H1 (cell line): ENCODE measurements around the gene CACNG1. TPM values are rescaled to one million over a fixed set of nuclear protein-coding genes. Genes with fewer than 3 reads are reported as not detected.

ENCODE experiments used
- CTCF ChIA-PET: fragments of 300-600 bp; sonication (Branson Sonifier 250); formaldehyde crosslinking; loops from one replicate; lab custom pipeline; 2021; ENCODE audit not compliant: partially characterized antibody; lab: Charles Lee
- POLR2A ChIA-PET: fragments of 300-600 bp; sonication (Branson Sonifier 250); formaldehyde crosslinking; loops from one replicate; lab custom pipeline; 2021; ENCODE audit warnings: inconsistent platforms; ENCODE audit not compliant: partially characterized antibody; lab: Charles Lee
- DNase-seq, 2 experiments: peaks; one replicate each; pipeline versions ENCODE4 v3.0.0 to v3.0.0-alpha.2; 2010 to 2022; ENCODE audit warnings: low spot score in 2 of 2, low read depth in 1 of 2, mixed read lengths in 1 of 2
- FAIRE-seq: peaks from 2 replicates; lab custom pipeline; 2011; peaks lifted over from hg19 to GRCh38; lab: Jason Lieb, UNC
- H2AFZ ChIP-seq: 2 replicates; pipeline ENCODE4 v1.8.1; 2012; ENCODE audit warnings: low read length, inconsistent platforms
- H2AK5ac ChIP-seq: 2 replicates; pipeline ENCODE4 v1.6.1; 2013; ENCODE audit warnings: low read depth, low read length
- H2BK120ac ChIP-seq: replicated peaks from 2 replicates; pipeline ENCODE3; 2013; ENCODE audit warnings: low read depth, low read length, inconsistent platforms
- H2BK12ac ChIP-seq: 2 replicates; pipeline ENCODE4 v1.6.1; 2013; ENCODE audit warnings: low read depth, low read length
- H2BK15ac ChIP-seq: 2 replicates; pipeline ENCODE4 v1.6.1; 2013; ENCODE audit warnings: low read length
- H2BK20ac ChIP-seq: 2 replicates; pipeline ENCODE4 v1.6.1; 2013; ENCODE audit warnings: low read length
- H2BK5ac ChIP-seq: 2 replicates; pipeline ENCODE4 v1.6.1; 2013; ENCODE audit warnings: low read depth, low read length
- H3K14ac ChIP-seq: 2 replicates; pipeline ENCODE4 v1.6.1; 2013; ENCODE audit warnings: inconsistent platforms; ENCODE audit not compliant: insufficient read length
- H3K18ac ChIP-seq: 2 replicates; pipeline ENCODE4 v1.6.1; 2013; ENCODE audit warnings: low read length; ENCODE audit errors: extremely low read depth
- H3K23ac ChIP-seq: 2 replicates; pipeline ENCODE4 v1.6.1; 2013; ENCODE audit warnings: inconsistent platforms; ENCODE audit not compliant: insufficient read length
- H3K23me2 ChIP-seq: 2 replicates; pipeline ENCODE4 v1.6.1; 2013; ENCODE audit warnings: low read depth, low read length
- H3K27ac ChIP-seq: 2 replicates; pipeline ENCODE4 v1.6.1; 2011; ENCODE audit warnings: low read depth, low read length, inconsistent platforms
- H3K27me3 ChIP-seq, 4 experiments: replicated peaks in 1 of 4; 1 replicate in 1 of 4; 2 replicates in 3 of 4; pipeline versions ENCODE4 v1.6.1 to v1.8.1; 2011 to 2013; ENCODE audit warnings: low read length in 3 of 4, mild to moderate bottlenecking in 3 of 4, inconsistent platforms in 2 of 4, mixed read lengths in 2 of 4, moderate library complexity in 1 of 4; ENCODE audit not compliant: control insufficient read depth in 3 of 4, insufficient read depth in 3 of 4; ENCODE audit errors: extremely low read depth in 1 of 4
- H3K36me3 ChIP-seq, 4 experiments: 2 replicates each; pipeline versions ENCODE4 v1.6.1 to v1.8.1; 2011 to 2013; ENCODE audit warnings: mild to moderate bottlenecking in 4 of 4, low read length in 3 of 4, moderate library complexity in 2 of 4, control low read depth in 1 of 4, inconsistent platforms in 1 of 4; ENCODE audit not compliant: insufficient read depth in 4 of 4, control insufficient read depth in 2 of 4
- H3K4ac ChIP-seq: replicated peaks from 2 replicates; pipeline ENCODE3; 2013; ENCODE audit warnings: low read length, low read depth, mixed read lengths, inconsistent platforms; ENCODE audit not compliant: insufficient read length
- H3K4me1 ChIP-seq, 4 experiments: replicated peaks in 1 of 4; 1 replicate in 1 of 4; 2 replicates in 3 of 4; pipeline versions ENCODE4 v1.6.1 to v1.8.1; 2011 to 2013; ENCODE audit warnings: low read length in 3 of 4, inconsistent platforms in 2 of 4, mixed read lengths in 1 of 4; ENCODE audit not compliant: insufficient read depth in 4 of 4, control insufficient read depth in 3 of 4
- H3K4me2 ChIP-seq, 2 experiments: 2 replicates each; pipeline versions ENCODE4 v1.6.1 to v1.8.1; 2011 to 2013; ENCODE audit warnings: low read depth in 2 of 2, low read length in 2 of 2, control low read depth in 1 of 2, inconsistent platforms in 1 of 2, mild to moderate bottlenecking in 1 of 2; ENCODE audit not compliant: insufficient read depth in 1 of 2
- H3K4me3 ChIP-seq, 4 experiments: fragments of 200-600, 300-600 bp in 1 of 4; sonication (generic), shearing (Covaris generic), sonication (Bioruptor Twin) in 1 of 4; 2 replicates each; pipeline versions ENCODE4 v1.5.1 to v1.8.1; 2011 to 2016; ENCODE audit warnings: low read length in 4 of 4, low read depth in 3 of 4, control low read depth in 2 of 4, inconsistent platforms in 2 of 4, mild to moderate bottlenecking in 2 of 4, mixed read lengths in 1 of 4, moderate library complexity in 1 of 4; ENCODE audit not compliant: insufficient read depth in 2 of 4; ENCODE audit errors: extremely low read depth in 1 of 4
- H3K56ac ChIP-seq: replicated peaks from 2 replicates; pipeline ENCODE3; 2013; ENCODE audit warnings: low read depth, mild to moderate bottlenecking, mixed read lengths, low read length, inconsistent platforms; ENCODE audit not compliant: insufficient read length
- H3K79me1 ChIP-seq: 2 replicates; pipeline ENCODE4 v1.6.1; 2013; ENCODE audit warnings: low read depth, low read length, control low read depth
- H3K79me2 ChIP-seq, 2 experiments: 2 replicates each; pipeline versions ENCODE4 v1.6.1 to v1.8.1; 2012 to 2013; ENCODE audit warnings: low read length in 2 of 2, mild to moderate bottlenecking in 2 of 2, inconsistent platforms in 1 of 2; ENCODE audit not compliant: insufficient read depth in 2 of 2, control insufficient read depth in 1 of 2
- H3K9ac ChIP-seq, 4 experiments: replicated peaks in 1 of 4; 1 replicate in 1 of 4; 2 replicates in 3 of 4; pipeline versions ENCODE4 v1.6.1 to v1.8.1; 2011 to 2013; ENCODE audit warnings: low read depth in 3 of 4, low read length in 3 of 4, control low read depth in 2 of 4, mild to moderate bottlenecking in 2 of 4, moderate library complexity in 2 of 4, inconsistent platforms in 1 of 4; ENCODE audit errors: extremely low read depth in 1 of 4
- H3K9me3 ChIP-seq, 2 experiments: 2 replicates each; pipeline versions ENCODE4 v1.6.1 to v1.8.1; 2012 to 2013; ENCODE audit warnings: mild to moderate bottlenecking in 2 of 2, moderate library complexity in 2 of 2, control low read depth in 1 of 2, inconsistent platforms in 1 of 2, low read depth in 1 of 2, low read length in 1 of 2, mixed read lengths in 1 of 2; ENCODE audit not compliant: insufficient read depth in 2 of 2
- H4K20me1 ChIP-seq, 2 experiments: replicated peaks in 1 of 2; 2 replicates each; pipeline versions ENCODE3 to v1.8.1; 2011 to 2013; ENCODE audit warnings: inconsistent platforms in 2 of 2, low read length in 2 of 2, mild to moderate bottlenecking in 1 of 2; ENCODE audit not compliant: insufficient read depth in 2 of 2, control insufficient read depth in 1 of 2
- H4K5ac ChIP-seq: 2 replicates; pipeline ENCODE4 v1.6.1; 2013; ENCODE audit warnings: low read length, low read depth, mixed read lengths, inconsistent platforms; ENCODE audit not compliant: insufficient read length
- H4K8ac ChIP-seq: 2 replicates; pipeline ENCODE4 v1.8.0; 2013; ENCODE audit warnings: mild to moderate bottlenecking, moderate library complexity, low read length, inconsistent platforms; ENCODE audit not compliant: insufficient read depth; ENCODE audit errors: extremely low read depth
- H4K91ac ChIP-seq: replicated peaks from 2 replicates; pipeline ENCODE3; 2013; ENCODE audit warnings: low read length, mixed read lengths, inconsistent platforms; ENCODE audit not compliant: insufficient read length
- JUN ChIP-seq: IDR thresholded peaks from 2 replicates; pipeline ENCODE4 v1.6.1; 2011; ENCODE audit warnings: low read depth, mild to moderate bottlenecking, improper control_type of control experiment, low read length
- WGBS, 2 experiments: shearing (Covaris generic) in 1 of 2; methylation state at CpG; one replicate each; pipeline versions ENCODE4 v1.1.6 to v1.1.7; 2013 to 2015; ENCODE audit warnings: low lambda C conversion rate in 2 of 2, mixed read lengths in 2 of 2, inconsistent platforms in 1 of 2, low coverage in 1 of 2, missing lambda C conversion rate in 1 of 2; ENCODE audit not compliant: insufficient replicate concordance in 2 of 2, insufficient coverage in 1 of 2, insufficient read length in 1 of 2; ENCODE audit errors: extremely low coverage in 1 of 2, missing lambda C conversion rate in 1 of 2; 5-methylcytosine and 5-hydroxymethylcytosine counted together
- polyA plus RNA-seq, 7 experiments: library from polyadenylated mRNA; depleted of rRNA in 3 of 7; stranded (reverse) in 5 of 7; unstranded in 2 of 7; fragments of >200 nt in 5 of 7; fragments of 200-250 nt in 2 of 7; gene quantifications; 1 replicate in 5 of 7; 2 replicates in 1 of 7; 4 replicates in 1 of 7; pipeline versions ENCODE4 v1.2.1 to v1.2.3, GENCODE V29; 2011 to 2013; ENCODE audit warnings: missing spikeins in 2 of 7, mixed read lengths in 2 of 7
- total RNA-seq: library from RNA; stranded (reverse); fragmentation: NEBNext Ultra II Directional; extraction: Animal tissue kit (Norgen Biotek cat#: 25700); gene quantifications from 2 replicates; pipeline ENCODE4 v1.2.1, GENCODE V29; 2021

Gene CACNG1
- total and polyA plus RNA-seq, 2 of the 8 experiments (the other 6 are each of a cell fraction or from before 2014, with no cell fraction given): not detected

DNA sequence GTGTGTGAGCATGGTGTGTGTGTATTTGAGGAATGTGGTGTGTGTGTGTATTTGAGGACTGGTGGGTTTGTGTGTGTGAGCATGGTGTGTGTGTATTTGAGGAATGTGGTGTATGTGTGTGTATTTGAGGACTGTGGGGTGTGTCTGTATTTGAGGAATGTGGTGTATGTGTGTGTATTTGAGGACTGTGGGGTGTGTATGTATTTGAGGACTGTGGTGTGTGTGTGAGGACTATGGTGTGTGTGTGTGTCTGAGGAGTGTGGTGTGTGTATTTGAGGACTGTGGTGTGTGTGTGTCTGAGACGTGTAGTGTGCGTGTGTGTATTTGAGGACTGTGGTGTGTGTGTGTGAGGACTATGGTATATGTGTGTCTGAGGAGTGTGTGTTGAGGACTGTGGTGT, 18.0 kb upstream of the CACNG1 start:
- H2AK5ac ChIP-seq: peak overlapping the region; percentile 86; the same call in 1 of the 2 replicates
- H3K27me3 ChIP-seq: no peaks in the 10 kb centered on the region
- FAIRE-seq (peak; percentile 73), DNase-seq (no peak)
- no peak overlapping the region for H3K23ac ChIP-seq
- no peak overlapping the region for H4K8ac ChIP-seq
- no peaks in the 10 kb centered on the region for H3K79me2 ChIP-seq
- H4K5ac ChIP-seq: no peak overlapping the region
- no peak overlapping the region for H3K27ac ChIP-seq
- 0 out of 2 replicates have a peak overlapping the region, but pooled peaks have one; percentile 72 for H2BK15ac ChIP-seq
- POLR2A ChIA-PET: no interaction called here
- H3K14ac ChIP-seq: no peak overlapping the region
- peaks cover 0 to 9% of the 10 kb centered on the region in 2 experiments for H4K20me1 ChIP-seq
- H3K4ac ChIP-seq: no peak overlapping the region
- peak overlapping the region; percentile 46 for H3K56ac ChIP-seq
- H3K4me1 ChIP-seq: no peaks in the 10 kb centered on the region
- no peaks in the 10 kb centered on the region for H3K36me3 ChIP-seq
- H3K23me2 ChIP-seq: peaks cover 9% of the 10 kb centered on the region; the same call in 1 of the 2 replicates
- H2BK120ac ChIP-seq: no peak overlapping the region
- 79% methylated on average over 2 of the region's 2 CpGs; no CpG with 5 or more reads in 1 of the 2 experiments for WGBS, 2 experiments
- H2BK5ac ChIP-seq: no peak overlapping the region
- H3K4me3 ChIP-seq: no peak overlapping the region
- CTCF ChIA-PET: no interaction called here
- H2BK12ac ChIP-seq: 0 out of 2 replicates have a peak overlapping the region, but pooled peaks have one; percentile 84
- no peak overlapping the region for H3K4me2 ChIP-seq
- H3K18ac ChIP-seq: no peak overlapping the region
- no peaks in the 10 kb centered on the region for H3K9me3 ChIP-seq
- H2AFZ ChIP-seq: no peak overlapping the region
- H4K91ac ChIP-seq: no peak overlapping the region
- no peak overlapping the region for H3K9ac ChIP-seq
- no peak overlapping the region for H2BK20ac ChIP-seq
- no peaks in the 10 kb centered on the region; the same call in 1 of the 2 replicates for H3K79me1 ChIP-seq
- TF ChIP-seq JUN: no peak
